ENCODE results near the gene CHEK2.

CHEK2 gene

GRCh38 chr22:28773461-28773867 lies 31.8 kb upstream of the CHEK2 start:
- Histone ChIP-seq H3K27ac (replicated peaks) (peak overlapping the region; percentile 43), H3K27me3 (ENCODE audit: insufficient read depth, poor library complexity, severe bottlenecking) (no peaks in the 10 kb centered on the region), H3K4me3 (replicated peaks; ENCODE audit: insufficient read depth, low read length) (peak overlapping the region; percentile 68)
- TF ChIP-seq CTCF (IDR thresholded peaks at IDR 0.05; ENCODE audit: insufficient read depth, low read length) (no peak), POLR2AphosphoS5 (IDR thresholded peaks at IDR 0.05; ENCODE audit: low read depth) (no peak), GABPA (IDR thresholded peaks at IDR 0.05; ENCODE audit: low read depth) (no peak), SPI1 (IDR thresholded peaks at IDR 0.05; ENCODE audit: borderline replicate concordance, low read depth) (no peak), REST (IDR thresholded peaks at IDR 0.05; ENCODE audit: insufficient replicate concordance, low read depth) (no peak)
- DNase-seq (ENCODE audit: low read depth in 1 of 2, low spot score in 1 of 2): no peak

GRCh38 chr22:28772633-28773460 lies 31.2 kb upstream of the CHEK2 start, which contains the start of gene CCDC117:
CCDC117 (plus strand) TSS chr22:28772695; CDS start chr22:28772850, 155 bp downstream.
- DNase-seq (ENCODE audit: low read depth in 1 of 2, low spot score in 1 of 2): peak; percentile 76 to 97
- Histone ChIP-seq H3K27me3 (ENCODE audit: insufficient read depth, poor library complexity, severe bottlenecking) (no peaks in the 10 kb centered on the region), H3K4me3 (replicated peaks; ENCODE audit: insufficient read depth, low read length) (peak within 1 kb of the TSS; percentile 68), H3K27ac (replicated peaks) (peak within 1 kb of the TSS; percentile 55)
- no peak for TF ChIP-seq GABPA (IDR thresholded peaks at IDR 0.05; ENCODE audit: low read depth)
- peak; percentile 72; the same call in 1 of the 2 replicates for TF ChIP-seq POLR2AphosphoS5 (IDR thresholded peaks at IDR 0.05; ENCODE audit: low read depth)

- TF ChIP-seq CTCF (IDR thresholded peaks at IDR 0.05; ENCODE audit: insufficient read depth, low read length) (no peak), REST (IDR thresholded peaks at IDR 0.05; ENCODE audit: insufficient replicate concordance, low read depth) (no peak), POLR2AphosphoS5 (IDR thresholded peaks at IDR 0.05; ENCODE audit: low read depth) (no peak)
- H3K27me3 ChIP-seq (ENCODE audit: insufficient read depth, poor library complexity, severe bottlenecking): no peaks in the 10 kb centered on the region
- H3K27ac ChIP-seq (replicated peaks): no peak overlapping the region
- H3K4me3 ChIP-seq (replicated peaks; ENCODE audit: insufficient read depth, low read length): no peak overlapping the region
- no peak for DNase-seq (ENCODE audit: low read depth in 1 of 2, low spot score in 1 of 2)
Observed at GRCh38 chr22:28771195-28771791, 29.7 kb upstream of the CHEK2 start.

GRCh38 chr22:28769394-28770085 lies 27.9 kb upstream of the CHEK2 start:
- Histone ChIP-seq H3K27me3 (ENCODE audit: insufficient read depth, poor library complexity, severe bottlenecking) (no peaks in the 10 kb centered on the region), H3K4me3 (replicated peaks; ENCODE audit: insufficient read depth, low read length) (no peak overlapping the region), H3K27ac (replicated peaks) (no peak overlapping the region)
- no peak for DNase-seq (ENCODE audit: low read depth in 1 of 2, low spot score in 1 of 2)
- TF ChIP-seq CTCF (IDR thresholded peaks at IDR 0.05; ENCODE audit: insufficient read depth, low read length) (no peak), REST (IDR thresholded peaks at IDR 0.05; ENCODE audit: insufficient replicate concordance, low read depth) (no peak), POLR2AphosphoS5 (IDR thresholded peaks at IDR 0.05; ENCODE audit: low read depth) (no peak), SPI1 (IDR thresholded peaks at IDR 0.05; ENCODE audit: borderline replicate concordance, low read depth) (no peak), GABPA (IDR thresholded peaks at IDR 0.05; ENCODE audit: low read depth) (no peak)
